Vagina (tissue), 2 donors: Measurements from ENCODE around the gene GIPC3.

Experiments
- POLR2A ChIP-seq, 2 donors: fragments of 450-650 bp; IDR thresholded peaks; one replicate each; pipeline ENCODE4 v1.6.1; 2017; ENCODE audit warnings: antibody characterized with exemption in 2 of 2, mild to moderate bottlenecking in 2 of 2, moderate library complexity in 2 of 2
- POLR2AphosphoS5 ChIP-seq, 2 donors: sonication (generic); formaldehyde crosslinking; IDR thresholded peaks; one replicate each; pipeline ENCODE4 v1.9.0; 2017; ENCODE audit warnings: antibody characterized with exemption in 2 of 2, mild to moderate bottlenecking in 2 of 2, low read depth in 1 of 2; ENCODE audit not compliant: insufficient read depth in 1 of 2
- TF ChIP-seq, protein P1 (sequence below), 3 experiments: fragments of 450-650 bp in 2 of 3; fragments of 200-600 bp in 1 of 3; sonication (generic) in 1 of 3; IDR thresholded peaks; one replicate each; pipeline ENCODE4 v1.5.1; 2017 to 2019; ENCODE audit warnings: antibody characterized with exemption in 3 of 3, mild to moderate bottlenecking in 2 of 3, moderate library complexity in 2 of 3

DNA sequence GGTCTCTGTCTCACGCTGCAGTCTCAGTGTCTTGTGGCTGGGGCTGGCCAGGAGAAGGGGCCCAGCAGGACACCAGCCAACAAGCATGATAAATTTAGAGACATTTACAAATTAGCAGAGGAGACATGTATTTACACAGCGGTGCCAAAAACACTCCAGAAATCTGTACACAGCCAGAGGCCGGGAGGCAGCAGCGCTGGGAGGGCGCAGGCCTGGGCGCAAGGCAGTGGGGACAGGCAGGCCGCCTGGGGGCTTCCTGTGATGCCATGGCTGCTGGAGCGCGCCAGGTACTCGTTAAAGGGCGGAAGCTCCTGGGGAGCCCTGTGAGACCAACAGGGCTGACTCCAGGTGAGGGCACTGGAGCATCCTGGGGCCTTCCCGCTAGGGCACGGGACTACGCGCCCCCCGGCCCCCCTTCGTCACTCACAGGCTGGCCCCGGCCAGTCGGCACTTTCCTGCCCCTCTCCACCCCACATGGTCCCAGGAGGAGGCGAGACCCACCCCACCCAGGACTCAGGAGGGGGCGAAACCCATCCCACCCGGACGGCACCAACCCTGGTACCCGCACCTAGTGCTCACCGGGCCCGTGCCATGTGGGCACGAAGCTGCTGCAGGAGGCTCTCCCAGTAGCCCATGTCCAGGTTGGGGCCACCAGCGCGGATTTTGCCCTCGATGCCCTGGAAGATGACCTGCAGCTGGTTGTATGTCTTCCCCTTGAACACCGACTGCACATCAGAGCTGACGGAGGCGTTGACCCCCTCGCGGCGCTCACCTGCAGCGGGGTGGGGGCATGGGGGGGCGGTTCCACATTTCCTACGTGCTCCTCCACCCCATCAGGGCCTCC, 28.8 kb downstream of the GIPC3 start:
- TF ChIP-seq POLR2AphosphoS5 (IDR thresholded peaks at IDR 0.05; ENCODE audit: insufficient read depth in 1 of 2, low read depth in 1 of 2): no peak
- TF ChIP-seq, protein P1, sequence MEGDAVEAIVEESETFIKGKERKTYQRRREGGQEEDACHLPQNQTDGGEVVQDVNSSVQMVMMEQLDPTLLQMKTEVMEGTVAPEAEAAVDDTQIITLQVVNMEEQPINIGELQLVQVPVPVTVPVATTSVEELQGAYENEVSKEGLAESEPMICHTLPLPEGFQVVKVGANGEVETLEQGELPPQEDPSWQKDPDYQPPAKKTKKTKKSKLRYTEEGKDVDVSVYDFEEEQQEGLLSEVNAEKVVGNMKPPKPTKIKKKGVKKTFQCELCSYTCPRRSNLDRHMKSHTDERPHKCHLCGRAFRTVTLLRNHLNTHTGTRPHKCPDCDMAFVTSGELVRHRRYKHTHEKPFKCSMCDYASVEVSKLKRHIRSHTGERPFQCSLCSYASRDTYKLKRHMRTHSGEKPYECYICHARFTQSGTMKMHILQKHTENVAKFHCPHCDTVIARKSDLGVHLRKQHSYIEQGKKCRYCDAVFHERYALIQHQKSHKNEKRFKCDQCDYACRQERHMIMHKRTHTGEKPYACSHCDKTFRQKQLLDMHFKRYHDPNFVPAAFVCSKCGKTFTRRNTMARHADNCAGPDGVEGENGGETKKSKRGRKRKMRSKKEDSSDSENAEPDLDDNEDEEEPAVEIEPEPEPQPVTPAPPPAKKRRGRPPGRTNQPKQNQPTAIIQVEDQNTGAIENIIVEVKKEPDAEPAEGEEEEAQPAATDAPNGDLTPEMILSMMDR (IDR thresholded peaks at IDR 0.05): no peak
- TF ChIP-seq POLR2A (IDR thresholded peaks at IDR 0.05): no peak
